Right atrium auricular region (tissue), 2 donors: ENCODE results near the gene JPT1. TPM values are rescaled to one million over a fixed set of nuclear protein-coding genes. Genes with fewer than 3 reads are reported as not detected.

Experiments
- DNase-seq: peaks from one replicate; pipeline ENCODE4 v3.0.0-alpha.2; 2019; ENCODE audit warnings: low spot score
- H3K27ac ChIP-seq, 2 donors: fragments of 200-600 bp; sonication (generic); 1 replicate in 1 of 2; 2 replicates in 1 of 2; pipeline ENCODE4 v1.5.1; 2016 to 2019
- H3K27me3 ChIP-seq, 2 donors: fragments of 200-600 bp; sonication (generic); one replicate each; pipeline versions ENCODE4 v1.5.1 to v1.6.0; 2017 to 2019
- H3K36me3 ChIP-seq: fragments of 200-600 bp; sonication (generic); one replicate; pipeline ENCODE4 v1.5.1; 2016
- H3K4me1 ChIP-seq, 2 donors: fragments of 200-600 bp; sonication (generic); one replicate each; pipeline versions ENCODE4 v1.5.1 to v1.6.0; 2017 to 2019
- H3K4me3 ChIP-seq, 2 donors: fragments of 200-600 bp; sonication (generic); 1 replicate in 1 of 2; 2 replicates in 1 of 2; pipeline ENCODE4 v1.5.1; 2017 to 2019; ENCODE audit warnings: mild to moderate bottlenecking in 1 of 2, moderate library complexity in 1 of 2
- H3K9me3 ChIP-seq, 2 donors: fragments of 200-600 bp; sonication (generic); one replicate each; pipeline ENCODE4 v1.5.1; 2019
- CTCF ChIP-seq, 2 donors: fragments of 200-600 bp; sonication (generic); IDR thresholded peaks; one replicate each; pipeline ENCODE4 v1.5.1; 2019; ENCODE audit warnings: antibody characterized with exemption in 2 of 2
- total RNA-seq, 2 donors: library from RNA; depleted of rRNA; stranded (reverse); fragments of >200 nt; gene quantifications; one replicate each; pipeline ENCODE4 v1.1.0, GENCODE V29; 2016

Gene JPT1
- total RNA-seq, 2 donors from 2014 or later, result 15.1 to 15.8 TPM

GRCh38 chr17:75099881-75100595 is 54.3 kb downstream of the JPT1 start:
- no peaks in the 10 kb centered on the region for H3K9me3 ChIP-seq
- no peak overlapping the region for H3K4me3 ChIP-seq
- H3K27ac ChIP-seq, result no peak overlapping the region
- no peak for TF ChIP-seq CTCF (IDR thresholded peaks at IDR 0.05)
- H3K36me3 ChIP-seq, result peaks cover 27% of the 10 kb centered on the region
- peaks cover 0 to 10% of the 10 kb centered on the region in 2 donors for H3K4me1 ChIP-seq
- DNase-seq, result no peak
- H3K27me3 ChIP-seq, result no peaks in the 10 kb centered on the region

- TF ChIP-seq CTCF (IDR thresholded peaks at IDR 0.05), result no peak
- no peaks in the 10 kb centered on the region for H3K9me3 ChIP-seq
- DNase-seq, result no peak
- peaks cover 27% of the 10 kb centered on the region for H3K36me3 ChIP-seq
- no peak overlapping the region for H3K27ac ChIP-seq
- no peaks in the 10 kb centered on the region for H3K27me3 ChIP-seq
- peaks cover 0 to 10% of the 10 kb centered on the region in 2 donors for H3K4me1 ChIP-seq
- no peak overlapping the region for H3K4me3 ChIP-seq
Observed at GRCh38 chr17:75098861-75099260, 55.5 kb downstream of the JPT1 start.

- H3K9me3 ChIP-seq, result no peaks in the 10 kb centered on the region
- peaks cover 0 to 16% of the 10 kb centered on the region in 2 donors for H3K4me1 ChIP-seq
- no peak for TF ChIP-seq CTCF (IDR thresholded peaks at IDR 0.05)
- H3K36me3 ChIP-seq, result peaks cover 27% of the 10 kb centered on the region
- no peaks in the 10 kb centered on the region for H3K27me3 ChIP-seq
- no peak overlapping the region for H3K4me3 ChIP-seq
- no peak for DNase-seq
- H3K27ac ChIP-seq, result no peak overlapping the region
Observed at GRCh38 chr17:75097865-75098264, 56.4 kb downstream of the JPT1 start.

GRCh38 chr17:75096082-75096625 is 58.2 kb downstream of the JPT1 start:
- H3K27me3 ChIP-seq, result no peaks in the 10 kb centered on the region
- peaks cover 27% of the 10 kb centered on the region for H3K36me3 ChIP-seq
- no peak overlapping the region for H3K4me3 ChIP-seq
- TF ChIP-seq CTCF (IDR thresholded peaks at IDR 0.05), result no peak
- peaks cover 0 to 30% of the 10 kb centered on the region in 2 donors for H3K4me1 ChIP-seq
- no peaks in the 10 kb centered on the region for H3K9me3 ChIP-seq
- peak overlapping the region; percentile 67 to 72 for H3K27ac ChIP-seq
- peak; percentile 78 for DNase-seq

GRCh38 chr17:75094871-75095399 is 59.4 kb downstream of the JPT1 start:
- no peaks in the 10 kb centered on the region for H3K9me3 ChIP-seq

More at GRCh38 chr17:75094871-75095399, 59.4 kb downstream of the JPT1 start:
- DNase-seq, result no peak
- Histone ChIP-seq H3K4me3 (no peak overlapping the region), H3K4me1 (peaks cover 0 to 42% of the 10 kb centered on the region in 2 donors), H3K36me3 (peaks cover 15% of the 10 kb centered on the region), H3K27ac (peak overlapping the region in 1 of 2 donors; percentile 35), H3K27me3 (no peaks in the 10 kb centered on the region)
- TF ChIP-seq CTCF (IDR thresholded peaks at IDR 0.05), result no peak
